PC-9 (cell line): ENCODE results near the gene SLC22A13. TPM values are rescaled to one million over a fixed set of nuclear protein-coding genes. Genes with fewer than 3 reads are reported as not detected.

ENCODE experiments used
- BruUV-seq: library from RNA; stranded (reverse); fragments of 400-500 nt; replicated peaks from 2 replicates; lab custom pipeline; 2021; lab: Mats Ljungman, UMichigan
- CTCF ChIA-PET: fragments of 300-600 bp; sonication (Branson Sonifier 250); formaldehyde crosslinking; loops from one replicate; lab custom pipeline; 2022; ENCODE audit warnings: antibody characterized with exemption; lab: Charles Lee
- POLR2A ChIA-PET: fragments of 300-600 bp; sonication (Branson Sonifier 250); formaldehyde crosslinking; loops from one replicate; lab custom pipeline; 2022; ENCODE audit warnings: antibody characterized with exemption; ENCODE audit not compliant: unreplicated experiment; lab: Charles Lee
- DNase-seq, 2 experiments: peaks; one replicate each; pipeline versions ENCODE4 v3.0.0 to v3.0.0-alpha.2; 2015 to 2022; ENCODE audit warnings: mixed read lengths in 1 of 2
- H2AFZ ChIP-seq: fragments of 200-600 bp; sonication (generic); 2 replicates; pipeline ENCODE4 v1.8.1; 2017; ENCODE audit warnings: antibody characterized with exemption
- H3F3A ChIP-seq: fragments of 200-600 bp; sonication (generic); 2 replicates; pipeline ENCODE4 v1.8.1; 2017; ENCODE audit warnings: antibody characterized with exemption, mild to moderate bottlenecking, low read depth; ENCODE audit not compliant: insufficient read depth
- H3K27ac ChIP-seq: fragments of 200-600 bp; sonication (generic); 2 replicates; pipeline ENCODE4 v1.6.1; 2016; ENCODE audit warnings: mixed run types
- H3K27me3 ChIP-seq: fragments of 200-600 bp; sonication (generic); 2 replicates; pipeline ENCODE4 v1.6.1; 2016; ENCODE audit warnings: low read depth, mixed run types; ENCODE audit not compliant: insufficient read depth
- H3K36me3 ChIP-seq: fragments of 200-600 bp; sonication (generic); 2 replicates; pipeline ENCODE4 v1.6.1; 2016; ENCODE audit warnings: low read depth, mixed run types
- H3K4me1 ChIP-seq: fragments of 200-600 bp; sonication (generic); replicated peaks from 2 replicates; pipeline ENCODE4 v1.6.1; 2016; ENCODE audit warnings: mixed run types; ENCODE audit not compliant: insufficient read depth
- H3K4me2 ChIP-seq: fragments of 200-600 bp; sonication (generic); 2 replicates; pipeline ENCODE4 v1.6.1; 2017; ENCODE audit warnings: mixed run types
- H3K4me3 ChIP-seq: fragments of 200-600 bp; sonication (generic); 2 replicates; pipeline ENCODE4 v1.6.1; 2016; ENCODE audit warnings: mixed run types
- H3K79me2 ChIP-seq: fragments of 200-600 bp; sonication (generic); 2 replicates; pipeline ENCODE4 v1.6.1; 2017; ENCODE audit warnings: low read depth, mixed run types
- H3K9me2 ChIP-seq: fragments of 200-600 bp; sonication (generic); 2 replicates; pipeline ENCODE4 v1.8.1; 2017; ENCODE audit warnings: mild to moderate bottlenecking; ENCODE audit not compliant: insufficient read depth
- H3K9me3 ChIP-seq: fragments of 200-600 bp; sonication (generic); 2 replicates; pipeline ENCODE4 v1.8.1; 2016; ENCODE audit warnings: low read depth; ENCODE audit not compliant: insufficient read depth
- H4K20me1 ChIP-seq: fragments of 200-600 bp; sonication (generic); 2 replicates; pipeline ENCODE4 v1.8.1; 2017; ENCODE audit not compliant: insufficient read depth
- EZH2 ChIP-seq: fragments of 200-600 bp; sonication (generic); IDR thresholded peaks from 2 replicates; pipeline ENCODE4 v1.8.0; 2017; ENCODE audit warnings: antibody characterized with exemption, low read depth
- intact Hi-C: fragments of 100-400 bp; cut with micrococcal nuclease; formaldehyde crosslinking; loops from one replicate; pipeline ENCODE4 v1.10.0; 2022; ENCODE audit not compliant: unreplicated experiment
- total RNA-seq: library from RNA; stranded (reverse); gene quantifications from 2 replicates; pipeline ENCODE4 v1.2.3, GENCODE V29; 2021
- TF ChIP-seq, protein P1 (sequence below): fragments of 200-600 bp; sonication (generic); conservative IDR thresholded peaks from 2 replicates; pipeline ENCODE4 v1.6.1; 2017; ENCODE audit warnings: mixed run types, antibody characterized with exemption, mild to moderate bottlenecking, moderate library complexity

SLC22A13 gene
- total RNA-seq, 1 experiment from 2014 or later: 0.44 TPM

GRCh38 chr3:38315488-38316230 lies 50.0 kb downstream of the SLC22A13 start:
- ChIA-PET CTCF (no interaction called here), POLR2A (no interaction called here)
- Histone ChIP-seq H3F3A (no peaks in the 10 kb centered on the region), H3K4me3 (no peak overlapping the region), H3K27ac (no peak overlapping the region), H3K9me3 (no peaks in the 10 kb centered on the region), H3K9me2 (no peaks in the 10 kb centered on the region), H2AFZ (no peak overlapping the region), H3K79me2 (no peaks in the 10 kb centered on the region), H3K36me3 (no peaks in the 10 kb centered on the region), H3K4me1 (no peaks in the 10 kb centered on the region), H3K27me3 (no peaks in the 10 kb centered on the region), H4K20me1 (no peaks in the 10 kb centered on the region), H3K4me2 (no peak overlapping the region)
- intact Hi-C loops: no loop called here
- TF ChIP-seq, protein P1, sequence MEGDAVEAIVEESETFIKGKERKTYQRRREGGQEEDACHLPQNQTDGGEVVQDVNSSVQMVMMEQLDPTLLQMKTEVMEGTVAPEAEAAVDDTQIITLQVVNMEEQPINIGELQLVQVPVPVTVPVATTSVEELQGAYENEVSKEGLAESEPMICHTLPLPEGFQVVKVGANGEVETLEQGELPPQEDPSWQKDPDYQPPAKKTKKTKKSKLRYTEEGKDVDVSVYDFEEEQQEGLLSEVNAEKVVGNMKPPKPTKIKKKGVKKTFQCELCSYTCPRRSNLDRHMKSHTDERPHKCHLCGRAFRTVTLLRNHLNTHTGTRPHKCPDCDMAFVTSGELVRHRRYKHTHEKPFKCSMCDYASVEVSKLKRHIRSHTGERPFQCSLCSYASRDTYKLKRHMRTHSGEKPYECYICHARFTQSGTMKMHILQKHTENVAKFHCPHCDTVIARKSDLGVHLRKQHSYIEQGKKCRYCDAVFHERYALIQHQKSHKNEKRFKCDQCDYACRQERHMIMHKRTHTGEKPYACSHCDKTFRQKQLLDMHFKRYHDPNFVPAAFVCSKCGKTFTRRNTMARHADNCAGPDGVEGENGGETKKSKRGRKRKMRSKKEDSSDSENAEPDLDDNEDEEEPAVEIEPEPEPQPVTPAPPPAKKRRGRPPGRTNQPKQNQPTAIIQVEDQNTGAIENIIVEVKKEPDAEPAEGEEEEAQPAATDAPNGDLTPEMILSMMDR: no peak
- no peak for TF ChIP-seq EZH2
- no TSS peak for BruUV-seq
- DNase-seq: no peak

DNA sequence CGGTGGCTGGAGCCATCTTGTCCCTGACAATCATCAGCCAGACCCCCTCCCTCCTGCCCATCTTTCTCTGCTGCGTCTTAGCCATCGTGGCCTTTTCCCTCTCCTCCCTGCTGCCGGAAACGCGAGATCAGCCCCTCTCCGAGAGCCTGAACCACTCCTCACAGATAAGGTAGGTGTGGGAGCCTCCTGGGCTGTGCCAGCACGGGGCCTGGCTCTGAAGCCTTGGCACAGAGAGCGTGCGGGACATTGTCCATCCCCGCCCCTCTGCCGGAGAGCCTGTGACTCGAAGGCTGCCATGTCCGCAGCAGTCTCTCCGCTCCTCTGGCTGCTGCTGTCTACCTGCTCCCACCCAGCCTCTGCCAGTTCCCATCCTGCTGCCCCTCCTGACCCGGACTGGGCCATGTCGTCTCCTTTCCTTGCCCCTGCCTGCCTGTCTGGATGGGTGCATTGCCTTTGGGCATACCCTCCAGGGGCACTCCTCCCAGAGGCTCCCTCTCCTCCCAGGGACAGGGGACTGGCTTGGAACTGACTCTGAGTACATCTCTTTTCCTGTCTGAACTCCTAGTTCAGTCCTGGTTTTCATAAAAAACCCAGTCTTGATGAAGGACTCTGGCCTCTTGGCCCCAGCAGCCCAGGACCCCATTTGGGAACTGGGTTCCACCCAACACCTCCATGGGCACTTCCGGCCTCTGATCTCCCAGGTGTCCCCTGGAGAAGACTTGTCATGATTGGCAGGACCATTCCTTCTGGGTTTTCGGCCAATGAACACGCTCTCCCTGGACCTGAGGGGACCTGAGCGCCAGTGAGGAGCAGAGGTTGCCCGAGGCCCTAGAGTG lies 51.0 kb downstream of the SLC22A13 start:
- Histone ChIP-seq H3K9me3 (no peaks in the 10 kb centered on the region), H3K27ac (no peak overlapping the region), H3K9me2 (no peaks in the 10 kb centered on the region), H4K20me1 (no peaks in the 10 kb centered on the region), H3K36me3 (no peaks in the 10 kb centered on the region), H3K79me2 (no peaks in the 10 kb centered on the region), H3K27me3 (no peaks in the 10 kb centered on the region), H3F3A (no peaks in the 10 kb centered on the region), H3K4me2 (no peak overlapping the region), H2AFZ (no peak overlapping the region), H3K4me3 (no peak overlapping the region), H3K4me1 (no peaks in the 10 kb centered on the region)
- no peak for DNase-seq
- ChIA-PET CTCF (no interaction called here), POLR2A (no interaction called here)
- TF ChIP-seq EZH2: no peak
- TF ChIP-seq, protein P1: no peak
- BruUV-seq: no TSS peak
- intact Hi-C loops: no loop called here

- CTCF ChIA-PET: no interaction called here
- BruUV-seq: no TSS peak
Measured at GRCh38 chr3:38317192-38317759, 51.7 kb downstream of the SLC22A13 start.

More at GRCh38 chr3:38317192-38317759, 51.7 kb downstream of the SLC22A13 start:
- H3K36me3 ChIP-seq: no peaks in the 10 kb centered on the region
- no peaks in the 10 kb centered on the region for H3F3A ChIP-seq
- DNase-seq: no peak
- H4K20me1 ChIP-seq: no peaks in the 10 kb centered on the region
- no peak overlapping the region for H3K4me3 ChIP-seq
- no peaks in the 10 kb centered on the region for H3K79me2 ChIP-seq
- no peaks in the 10 kb centered on the region for H3K9me2 ChIP-seq
- no peak overlapping the region for H3K27ac ChIP-seq
- H3K4me2 ChIP-seq: no peak overlapping the region
- POLR2A ChIA-PET: no interaction called here
- H3K9me3 ChIP-seq: no peaks in the 10 kb centered on the region
- no peaks in the 10 kb centered on the region for H3K4me1 ChIP-seq
- H3K27me3 ChIP-seq: no peaks in the 10 kb centered on the region
- no peak overlapping the region for H2AFZ ChIP-seq
- intact Hi-C loops: no loop called here
- TF ChIP-seq, protein P1: no peak
- no peak for TF ChIP-seq EZH2
